ENCODE data around the gene MXRA7. TPM values are rescaled to one million over a fixed set of nuclear protein-coding genes. Genes with fewer than 3 reads are reported as not detected.

MXRA7 gene
- total and polyA plus RNA-seq, 2 donors (not counting 3 experiments of a cell fraction or from before 2014, with no cell fraction given), result 49.5 to 95.8 TPM

GRCh38 chr17:76757256-76757655 lies 46.5 kb upstream of the MXRA7 start:
- Histone ChIP-seq H3K9me3 (replicated peaks; ENCODE audit: control insufficient read depth, insufficient read depth, low read length) (no peaks in the 10 kb centered on the region), H3K4me2 (ENCODE audit: insufficient read depth, low read length) (no peak overlapping the region), H3K27me3 (ENCODE audit: control insufficient read depth in 2 of 2, insufficient read depth in 2 of 2, low read length in 2 of 2) (no peaks in the 10 kb centered on the region), H3K79me2 (ENCODE audit: control insufficient read depth, insufficient read depth, low read length) (no peaks in the 10 kb centered on the region), H3K36me3 (ENCODE audit: control insufficient read depth in 2 of 2, extremely low read depth in 1 of 2, insufficient read depth in 2 of 2, low read length in 2 of 2) (no peaks in the 10 kb centered on the region), H3K9ac (replicated peaks; ENCODE audit: extremely low read depth, insufficient read depth, low read length) (no peak overlapping the region), H2AFZ (ENCODE audit: low read depth, low read length) (no peak overlapping the region), H3K27ac (ENCODE audit: insufficient read depth, low read depth, low read length) (no peak overlapping the region), H4K20me1 (replicated peaks; ENCODE audit: control insufficient read depth, extremely low read depth, insufficient read depth, low read length) (no peaks in the 10 kb centered on the region), H3K9me1 (replicated peaks; ENCODE audit: control insufficient read depth, extremely low read depth, insufficient read depth, low read length) (no peaks in the 10 kb centered on the region), H3K4me3 (replicated peaks in 1 of 3; ENCODE audit: insufficient read depth in 1 of 3, low read depth in 1 of 3, low read length in 3 of 3) (no peak overlapping the region), H3K4me1 (ENCODE audit: control insufficient read depth, extremely low read depth, insufficient read depth, low read length) (no peaks in the 10 kb centered on the region)
- dilution Hi-C loops (cut with MboI; ENCODE audit: extremely low pct_ligation_motif_present, low sequenced_read_pairs) (no loop called here), intact Hi-C loops (cut with micrococcal nuclease) (no loop called here)
- POLR2A ChIA-PET, result no interaction called here
- TF ChIP-seq MAX (IDR thresholded peaks at IDR 0.05; ENCODE audit: insufficient read depth, insufficient read length), result no peak
- no peak for TF ChIP-seq MYC (IDR thresholded peaks at IDR 0.05; ENCODE audit: low read depth, low read length)
- TF ChIP-seq EZH2 (IDR thresholded peaks at IDR 0.05; ENCODE audit: borderline replicate concordance, low read depth, low read length, severe bottlenecking), result no peak
- CTCF ChIA-PET, result no interaction called here
- no TSS peak for BruUV-seq (replicated peaks)
- DNase-seq (ENCODE audit: low read depth, low spot score), result no peak
- no peak for FAIRE-seq

GRCh38 chr17:76755285-76755684 lies 44.5 kb upstream of the MXRA7 start:
- no peak overlapping the region for H3K9ac ChIP-seq (replicated peaks; ENCODE audit: extremely low read depth, insufficient read depth, low read length)
- no peak for TF ChIP-seq MAX (IDR thresholded peaks at IDR 0.05; ENCODE audit: insufficient read depth, insufficient read length)
- no peak for TF ChIP-seq MYC (IDR thresholded peaks at IDR 0.05; ENCODE audit: low read depth, low read length)
- no peak for TF ChIP-seq JUN (IDR thresholded peaks at IDR 0.05; ENCODE audit: borderline replicate concordance, insufficient read depth, insufficient read length, low read depth)
- TF ChIP-seq GATA2 (IDR thresholded peaks at IDR 0.05; ENCODE audit: insufficient read depth, insufficient read length, low read depth, low read length), result no peak
- TF ChIP-seq CTCF (IDR thresholded peaks at IDR 0.05; ENCODE audit: extremely low read depth in 1 of 2, insufficient read depth in 1 of 2, low read depth in 1 of 2, low read length in 2 of 2), result no peak
- no peak for TF ChIP-seq POLR2AphosphoS5 (IDR thresholded peaks at IDR 0.05; ENCODE audit: insufficient read depth, low read depth, low read length)
- H3K36me3 ChIP-seq (ENCODE audit: control insufficient read depth in 2 of 2, extremely low read depth in 1 of 2, insufficient read depth in 2 of 2, low read length in 2 of 2), result no peaks in the 10 kb centered on the region
- ChIA-PET CTCF (interaction anchor here (1.0 to 2.0 kb wide), 3 partner anchors 17 to 301 kb away, joined by 3 to 5 read pairs (median 3); partner anchors contain the start of gene MFSD11), POLR2A (no interaction called here)
- intact Hi-C loops (cut with micrococcal nuclease) (no loop called here), dilution Hi-C loops (cut with MboI; ENCODE audit: extremely low pct_ligation_motif_present, low sequenced_read_pairs) (no loop called here)
- H3K4me1 ChIP-seq (ENCODE audit: control insufficient read depth, extremely low read depth, insufficient read depth, low read length), result no peaks in the 10 kb centered on the region
- H3K4me3 ChIP-seq (replicated peaks in 1 of 3; ENCODE audit: insufficient read depth in 1 of 3, low read depth in 1 of 3, low read length in 3 of 3), result no peak overlapping the region
- H3K27ac ChIP-seq (ENCODE audit: insufficient read depth, low read depth, low read length), result no peak overlapping the region
- H3K79me2 ChIP-seq (ENCODE audit: control insufficient read depth, insufficient read depth, low read length), result no peaks in the 10 kb centered on the region
- no TSS peak for BruUV-seq (replicated peaks)
- no peaks in the 10 kb centered on the region for H3K9me3 ChIP-seq (replicated peaks; ENCODE audit: control insufficient read depth, insufficient read depth, low read length)
- no peaks in the 10 kb centered on the region for H3K9me1 ChIP-seq (replicated peaks; ENCODE audit: control insufficient read depth, extremely low read depth, insufficient read depth, low read length)
- H3K4me2 ChIP-seq (ENCODE audit: insufficient read depth, low read length), result no peak overlapping the region
- no peaks in the 10 kb centered on the region for H3K27me3 ChIP-seq (ENCODE audit: control insufficient read depth in 2 of 2, insufficient read depth in 2 of 2, low read length in 2 of 2)
- DNase-seq (ENCODE audit: low read depth, low spot score) (no peak), FAIRE-seq (no peak)
- H2AFZ ChIP-seq (ENCODE audit: low read depth, low read length), result no peak overlapping the region
- no peaks in the 10 kb centered on the region for H4K20me1 ChIP-seq (replicated peaks; ENCODE audit: control insufficient read depth, extremely low read depth, insufficient read depth, low read length)
